IPS DF 6.9 (cell line): ENCODE data around the gene GALNT18.
A peak's percentile ranks its signal among the peaks of the same experiment; 100 is the strongest.

ENCODE experiments used
- DNase-seq: peaks from one replicate; pipeline ENCODE4 v3.0.0-alpha.2; 2013; ENCODE audit warnings: low read depth, low spot score
- H3K27ac ChIP-seq: one replicate; pipeline ENCODE4 v1.5.1; 2013; ENCODE audit warnings: low read length, control low read depth
- H3K27me3 ChIP-seq: 2 replicates; pipeline ENCODE4 v1.6.1; 2013; ENCODE audit warnings: mild to moderate bottlenecking, low read length; ENCODE audit not compliant: control insufficient read depth, insufficient read depth
- H3K36me3 ChIP-seq: 2 replicates; pipeline ENCODE4 v1.6.1; 2013; ENCODE audit warnings: low read length; ENCODE audit not compliant: control insufficient read depth, insufficient read depth
- H3K4me1 ChIP-seq: 2 replicates; pipeline ENCODE4 v1.6.1; 2013; ENCODE audit warnings: low read length; ENCODE audit not compliant: control insufficient read depth, insufficient read depth
- H3K4me3 ChIP-seq: 2 replicates; pipeline ENCODE4 v1.5.1; 2013; ENCODE audit warnings: mild to moderate bottlenecking, low read length
- H3K9me3 ChIP-seq: 2 replicates; pipeline ENCODE4 v1.6.1; 2013; ENCODE audit warnings: low read length, inconsistent platforms; ENCODE audit not compliant: control insufficient read depth, insufficient read depth
- WGBS: extraction: QIAGEN DNeasy Blood & Tissue Kit; methylation state at CpG from one replicate; pipeline ENCODE4 v1.1.7; 2013; ENCODE audit warnings: mixed read lengths, missing lambda C conversion rate; ENCODE audit not compliant: insufficient read length, insufficient coverage; 5-methylcytosine and 5-hydroxymethylcytosine counted together

The GALNT18 gene

GRCh38 chr11:11626128-11626527 lies 4.3 kb upstream of the GALNT18 start:
- WGBS, result no CpG with 5 or more reads among the region's 1 CpG
- no peak for DNase-seq

GRCh38 chr11:11624926-11625325 lies 3.1 kb upstream of the GALNT18 start:
- Histone ChIP-seq H3K27me3 (peaks cover 10% of the 10 kb centered on the region; the same call in 1 of the 2 replicates), H3K9me3 (no peaks in the 10 kb centered on the region), H3K4me3 (no peak overlapping the region), H3K36me3 (no peaks in the 10 kb centered on the region), H3K4me1 (peaks cover 7% of the 10 kb centered on the region), H3K27ac (no peak overlapping the region)
- no CpG with 5 or more reads among the region's 4 CpGs for WGBS
- no peak for DNase-seq

More at GRCh38 chr11:11626128-11626527, 4.3 kb upstream of the GALNT18 start:
- Histone ChIP-seq H3K9me3 (no peaks in the 10 kb centered on the region), H3K4me1 (peaks cover 6% of the 10 kb centered on the region), H3K27ac (no peak overlapping the region), H3K36me3 (no peaks in the 10 kb centered on the region), H3K27me3 (peaks cover 3% of the 10 kb centered on the region; the same call in 1 of the 2 replicates), H3K4me3 (no peak overlapping the region)

DNA sequence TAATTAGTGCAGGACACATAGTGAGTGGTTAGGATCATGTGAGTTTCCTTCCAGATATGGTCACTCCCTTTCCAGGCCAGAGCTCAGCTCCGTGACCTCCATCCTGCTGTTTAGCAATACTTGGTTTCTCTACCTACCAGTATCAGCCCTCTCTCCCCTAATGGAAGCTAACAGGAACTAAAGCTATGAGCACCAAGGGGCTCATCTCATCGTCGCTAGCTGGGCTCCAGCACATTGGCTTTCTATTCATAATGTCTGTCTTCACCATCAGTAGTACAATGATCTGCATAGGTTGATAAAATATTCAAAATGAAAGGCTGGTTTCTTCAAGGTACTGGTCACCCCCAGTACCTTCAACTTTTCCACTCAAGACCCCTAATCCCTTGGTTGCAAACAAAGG lies 2.4 kb upstream of the GALNT18 start:
- no peak for DNase-seq
- H3K27ac ChIP-seq, result no peak overlapping the region
- no peaks in the 10 kb centered on the region for H3K36me3 ChIP-seq
- H3K4me1 ChIP-seq, result peaks cover 3% of the 10 kb centered on the region
- peaks cover 15% of the 10 kb centered on the region for H3K27me3 ChIP-seq
- whole genome bisulfite sequencing, result no CpG with 5 or more reads among the region's 3 CpGs
- no peak overlapping the region for H3K4me3 ChIP-seq
- H3K9me3 ChIP-seq, result no peaks in the 10 kb centered on the region

DNA sequence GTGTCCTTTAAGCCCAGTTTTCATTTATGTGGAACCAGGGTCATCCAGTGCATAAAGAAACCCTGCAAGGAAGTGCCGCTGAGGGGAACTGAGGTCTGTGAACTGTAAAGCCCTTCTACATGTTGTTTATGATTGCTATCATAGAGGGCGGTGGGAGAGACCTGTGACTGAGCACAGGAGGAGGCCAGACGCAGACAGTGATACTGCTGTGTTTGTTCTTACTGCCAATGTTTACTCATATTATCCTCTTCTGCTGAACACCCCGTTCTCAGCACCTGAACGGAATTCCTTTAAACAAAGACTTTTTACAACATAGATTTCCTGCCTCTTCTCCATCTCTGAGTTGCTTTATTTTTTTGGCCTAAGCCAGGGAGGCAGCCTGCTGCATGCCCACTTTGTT lies 967 bp upstream of the GALNT18 start:
- Histone ChIP-seq H3K4me3 (no peak overlapping the region), H3K27ac (no peak overlapping the region), H3K9me3 (no peaks in the 10 kb centered on the region), H3K36me3 (no peaks in the 10 kb centered on the region), H3K4me1 (0 out of 2 replicates have a peak, but pooled peaks cover 2% of the 10 kb centered on the region), H3K27me3 (peaks cover 15% of the 10 kb centered on the region)
- WGBS, result no CpG with 5 or more reads among the region's 5 CpGs
- DNase-seq, result no peak

GRCh38 chr11:11622340-11622706 lies 518 bp upstream of the GALNT18 start:
- Histone ChIP-seq H3K9me3 (no peaks in the 10 kb centered on the region), H3K36me3 (no peaks in the 10 kb centered on the region), H3K4me3 (peak overlapping the region; percentile 20; the same call in 1 of the 2 replicates), H3K27ac (no peak overlapping the region), H3K4me1 (0 out of 2 replicates have a peak, but pooled peaks cover 2% of the 10 kb centered on the region), H3K27me3 (peaks cover 15% of the 10 kb centered on the region)
- no CpG with 5 or more reads among the region's 12 CpGs for WGBS
- DNase-seq, result no peak

- no CpG with 5 or more reads among the region's 55 CpGs for WGBS
These were observed 758 bp downstream of the GALNT18 start for GRCh38 chr11:11620921-11621572.

DNA sequence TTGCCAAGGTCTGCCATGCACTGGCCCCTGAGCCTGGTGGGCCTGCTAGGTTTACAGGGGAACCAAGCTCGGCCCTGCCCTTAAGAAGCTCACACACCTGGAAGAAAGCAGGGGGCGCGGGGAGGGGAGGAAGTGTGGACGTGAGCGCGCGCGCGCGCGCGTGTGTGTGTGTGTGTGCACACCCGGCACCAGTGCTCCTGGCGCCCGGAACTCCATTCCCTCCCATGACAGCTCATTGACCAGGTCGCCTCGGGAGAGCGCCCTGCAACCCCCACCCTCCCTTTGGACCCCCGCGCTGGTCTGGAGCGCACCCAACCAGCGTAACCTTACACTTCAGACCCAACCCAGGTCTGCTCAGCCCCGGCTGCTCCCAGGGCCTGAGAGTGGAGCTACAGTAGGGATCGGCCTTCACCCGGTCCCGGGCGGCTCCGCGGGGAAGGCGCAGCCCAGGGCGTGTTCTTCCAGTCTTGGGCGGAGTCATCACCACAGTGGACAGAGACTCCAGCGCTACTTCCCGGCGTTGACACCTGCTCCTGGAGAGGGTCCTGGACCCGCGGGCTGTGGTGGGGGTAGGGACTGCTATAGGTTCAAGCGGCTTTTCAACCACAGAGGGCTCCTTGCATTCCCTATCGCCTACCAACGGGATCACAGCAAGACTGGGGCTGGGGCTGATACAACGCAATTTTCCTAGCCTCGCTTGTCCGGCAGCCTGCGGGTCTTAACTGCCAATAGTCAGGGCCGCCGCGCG lies 1.5 kb downstream of the GALNT18 start:
- DNase-seq, result no peak

More at GRCh38 chr11:11620921-11621572, 758 bp downstream of the GALNT18 start:
- Histone ChIP-seq H3K4me3 (peak overlapping the region; percentile 55), H3K27me3 (peaks cover 15% of the 10 kb centered on the region), H3K27ac (no peak overlapping the region), H3K9me3 (no peaks in the 10 kb centered on the region), H3K4me1 (0 out of 2 replicates have a peak, but pooled peaks cover 2% of the 10 kb centered on the region), H3K36me3 (no peaks in the 10 kb centered on the region)
- DNase-seq, result no peak

DNA sequence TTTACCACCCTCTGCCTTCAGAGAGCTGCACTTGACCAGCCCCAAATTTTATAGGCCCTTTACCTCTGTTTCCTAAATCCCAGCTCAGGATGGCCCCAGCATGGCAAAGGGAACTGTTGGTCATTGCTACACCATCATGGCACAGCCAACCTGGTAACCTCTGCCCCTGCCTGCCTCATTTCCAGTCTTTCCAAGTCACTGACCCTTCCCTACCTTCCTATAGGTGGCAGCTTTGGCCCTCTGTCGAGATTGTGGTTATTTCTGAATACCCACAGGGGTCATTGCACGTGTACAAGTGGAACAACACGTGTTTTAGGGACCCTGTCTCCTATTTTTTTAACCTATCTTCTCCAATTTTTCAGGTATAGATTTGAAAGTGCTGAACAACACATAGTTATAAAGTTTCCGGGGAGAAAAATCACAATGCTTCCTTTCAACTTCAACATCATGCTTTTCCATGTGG lies 2.8 kb downstream of the GALNT18 start:
- no peaks in the 10 kb centered on the region for H3K36me3 ChIP-seq
- DNase-seq, result no peak
- no peaks in the 10 kb centered on the region for H3K9me3 ChIP-seq
- H3K27ac ChIP-seq, result no peak overlapping the region
- 0 out of 2 replicates have a peak, but pooled peaks cover 2% of the 10 kb centered on the region for H3K4me1 ChIP-seq
- no CpG with 5 or more reads among the region's 4 CpGs for WGBS
- no peak overlapping the region for H3K4me3 ChIP-seq
- peaks cover 15% of the 10 kb centered on the region for H3K27me3 ChIP-seq

More for the DNA sequence above, 1.5 kb downstream of the GALNT18 start:
- no peaks in the 10 kb centered on the region for H3K9me3 ChIP-seq
- 0 out of 2 replicates have a peak, but pooled peaks cover 2% of the 10 kb centered on the region for H3K4me1 ChIP-seq
- peak overlapping the region; percentile 55; the same call in 1 of the 2 replicates for H3K4me3 ChIP-seq
- peaks cover 15% of the 10 kb centered on the region for H3K27me3 ChIP-seq
- WGBS, result no CpG with 5 or more reads among the region's 48 CpGs
- no peak overlapping the region for H3K27ac ChIP-seq
- no peaks in the 10 kb centered on the region for H3K36me3 ChIP-seq

DNA sequence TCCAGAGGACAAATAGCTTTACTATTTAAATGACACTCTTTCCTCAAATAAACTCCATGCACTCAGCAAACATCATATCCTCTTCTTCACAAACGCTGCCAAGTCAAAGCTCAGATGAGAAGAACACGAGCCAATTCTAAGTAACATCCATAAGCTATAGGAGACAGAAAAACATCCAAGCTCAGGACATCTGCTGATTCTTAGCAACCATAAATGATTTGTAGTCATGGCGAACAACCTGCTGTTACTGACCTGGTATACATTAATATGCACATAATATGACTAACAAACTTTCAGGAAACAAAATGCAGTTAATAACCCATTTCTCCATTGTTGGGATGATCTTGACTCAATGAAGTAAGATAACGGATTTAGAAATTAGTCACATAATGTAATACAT lies 6.7 kb downstream of the GALNT18 start:
- no peaks in the 10 kb centered on the region for H3K9me3 ChIP-seq
- WGBS, result no CpG with 5 or more reads among the region's 4 CpGs
- H3K4me1 ChIP-seq, result no peaks in the 10 kb centered on the region
- peaks cover 5% of the 10 kb centered on the region for H3K27me3 ChIP-seq
- no peak for DNase-seq
- no peaks in the 10 kb centered on the region for H3K36me3 ChIP-seq
- H3K27ac ChIP-seq, result no peak overlapping the region
- no peak overlapping the region for H3K4me3 ChIP-seq

DNA sequence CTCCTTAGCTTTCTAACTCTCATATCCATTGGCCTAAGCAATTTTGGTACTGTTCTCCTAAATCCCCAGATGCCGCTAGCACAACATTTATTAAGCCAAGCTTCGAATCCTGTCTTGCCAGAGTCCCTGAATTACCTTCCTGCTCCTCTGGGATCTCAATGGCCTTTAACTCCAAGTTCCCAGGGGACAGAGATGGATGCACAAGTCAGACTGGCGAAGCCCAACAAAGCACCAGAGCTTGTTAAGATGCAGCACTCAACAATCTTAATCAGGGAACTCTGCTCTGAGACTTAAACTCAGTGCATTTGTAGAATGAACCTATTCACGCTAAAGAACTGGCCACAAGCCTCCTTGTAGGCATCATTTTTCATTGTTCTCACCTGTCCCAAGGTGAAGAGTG lies 9.4 kb downstream of the GALNT18 start:
- Histone ChIP-seq H3K9me3 (no peaks in the 10 kb centered on the region), H3K27me3 (no peaks in the 10 kb centered on the region), H3K4me3 (no peak overlapping the region), H3K27ac (no peak overlapping the region), H3K36me3 (no peaks in the 10 kb centered on the region), H3K4me1 (peaks cover 2% of the 10 kb centered on the region; the same call in 1 of the 2 replicates)
- no CpG with 5 or more reads among the region's 4 CpGs for WGBS
- no peak for DNase-seq
